Caki2 (cell line): Measurements from ENCODE around the gene CHST3. TPM values are rescaled to one million over a fixed set of nuclear protein-coding genes. Genes with fewer than 3 reads are reported as not detected.
"Not testable (repeated sequence)": the region's sequence is repeated elsewhere in the genome, so short reads cannot be mapped to it uniquely, and the experiment has no call there.

Experiments used
- DNase-seq: peaks from one replicate; pipeline ENCODE4 v3.0.0-alpha.2; 2015; ENCODE audit warnings: low read depth
- in situ Hi-C: cut with HindIII; loops from 2 replicates; pipeline ENCODE4 v1.10.0; 2016; ENCODE audit warnings: low sequenced_read_pairs, low pct_unique_long_range_greater_than_20kb, mixed read lengths
- total RNA-seq: library from RNA; depleted of rRNA; stranded (reverse); fragments of >200 nt; shearing (Covaris generic); gene quantifications from 2 replicates; pipeline ENCODE4 v1.2.3, GENCODE V29; 2014; ENCODE audit warnings: low replicate concordance

The CHST3 gene
- total RNA-seq, 1 experiment from 2014 or later: 45.2 TPM

DNA sequence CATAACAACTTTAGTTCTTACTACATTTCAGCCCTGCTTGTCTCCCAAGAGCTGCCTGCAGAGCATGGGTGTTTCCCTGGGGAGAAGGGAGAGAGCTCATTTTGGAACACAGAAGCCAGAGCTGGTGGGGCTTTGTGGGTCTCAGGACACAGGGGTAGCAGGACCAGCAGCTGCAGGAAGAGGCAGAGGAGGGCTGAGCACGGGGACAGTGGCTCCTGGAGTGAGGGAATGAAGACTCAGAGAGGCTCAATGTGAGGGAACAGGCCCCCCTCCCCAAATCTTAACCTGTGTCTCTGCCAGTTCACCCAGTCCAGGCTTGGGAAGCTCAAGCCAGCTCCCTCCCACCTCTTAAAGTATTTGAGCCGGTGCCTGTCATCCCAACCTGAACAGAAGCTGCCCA lies 50.0 kb downstream of the CHST3 start:
- in situ Hi-C loops: no loop called here

DNA sequence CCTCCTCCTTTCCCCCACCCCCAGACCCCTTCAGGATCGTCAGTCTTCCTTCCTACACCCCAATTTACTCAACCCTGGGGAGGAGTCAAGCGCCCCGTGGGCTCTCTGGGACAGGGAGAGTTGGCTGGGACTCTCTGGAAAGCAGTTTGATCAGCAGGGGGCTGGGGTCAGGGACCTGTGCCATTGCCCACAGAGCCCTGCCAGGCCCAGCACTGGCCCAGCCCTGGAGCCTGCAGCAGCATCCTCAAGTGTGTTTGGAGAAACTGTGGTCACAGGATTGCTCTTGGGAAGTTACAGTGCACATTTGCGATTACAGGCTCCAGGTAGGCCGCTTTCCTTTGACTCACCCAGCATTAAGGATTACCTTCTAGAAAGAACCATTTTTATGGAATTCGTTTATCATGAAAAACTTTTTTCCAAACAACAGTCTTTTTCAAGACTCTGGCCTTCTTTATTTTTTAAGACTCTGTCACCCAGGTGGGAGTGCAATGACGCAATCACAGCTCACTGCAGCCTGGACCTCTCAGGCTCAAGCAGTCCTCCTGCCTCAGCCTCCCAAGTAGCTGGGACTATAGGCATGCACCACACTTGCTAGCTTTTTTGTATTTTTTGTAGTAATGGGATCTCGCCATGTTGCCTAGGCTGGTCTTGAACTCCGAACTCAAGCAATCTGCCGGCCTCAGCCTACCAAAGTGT lies 50.7 kb downstream of the CHST3 start:
- no peak for DNase-seq
- in situ Hi-C loops: no loop called here

More for the DNA sequence above, 50.0 kb downstream of the CHST3 start:
- no peak for DNase-seq

GRCh38 chr10:72015841-72016240 lies 51.6 kb downstream of the CHST3 start:
- in situ Hi-C loops: no loop called here
- no peak for DNase-seq

DNA sequence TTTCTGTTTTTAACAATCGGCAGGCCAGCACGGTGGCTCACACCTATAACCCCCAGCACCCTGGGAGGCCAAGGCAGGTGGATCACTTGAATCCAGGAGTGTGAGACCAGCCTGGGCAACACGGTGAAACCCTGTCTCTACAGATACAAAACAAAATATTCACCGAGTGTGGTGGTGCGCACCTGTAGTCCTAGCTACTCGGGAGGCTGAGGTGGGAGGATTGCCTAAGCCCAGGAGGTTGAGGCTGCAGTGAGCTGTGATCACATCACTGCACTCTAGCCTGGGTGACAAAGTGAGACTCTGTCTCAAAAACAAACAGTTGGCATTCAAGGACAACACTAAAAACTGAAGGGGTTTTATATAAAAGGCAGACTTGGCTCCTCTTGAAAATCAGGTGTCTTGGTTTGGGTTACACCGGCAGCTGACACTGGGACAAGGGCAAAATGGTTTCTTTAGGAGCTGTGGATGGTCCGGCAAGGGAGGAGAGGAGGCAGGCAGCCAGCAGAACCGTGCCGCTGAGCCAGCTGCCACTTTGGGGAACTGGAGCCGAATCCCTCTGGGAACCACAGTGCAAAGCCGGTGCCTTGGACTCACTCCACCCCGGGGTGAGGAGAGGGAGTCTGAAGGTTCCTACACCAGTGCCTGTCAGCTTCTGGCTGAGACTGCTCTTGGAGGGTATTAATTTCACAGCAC lies 52.6 kb downstream of the CHST3 start:
- in situ Hi-C loops: no loop called here

DNA sequence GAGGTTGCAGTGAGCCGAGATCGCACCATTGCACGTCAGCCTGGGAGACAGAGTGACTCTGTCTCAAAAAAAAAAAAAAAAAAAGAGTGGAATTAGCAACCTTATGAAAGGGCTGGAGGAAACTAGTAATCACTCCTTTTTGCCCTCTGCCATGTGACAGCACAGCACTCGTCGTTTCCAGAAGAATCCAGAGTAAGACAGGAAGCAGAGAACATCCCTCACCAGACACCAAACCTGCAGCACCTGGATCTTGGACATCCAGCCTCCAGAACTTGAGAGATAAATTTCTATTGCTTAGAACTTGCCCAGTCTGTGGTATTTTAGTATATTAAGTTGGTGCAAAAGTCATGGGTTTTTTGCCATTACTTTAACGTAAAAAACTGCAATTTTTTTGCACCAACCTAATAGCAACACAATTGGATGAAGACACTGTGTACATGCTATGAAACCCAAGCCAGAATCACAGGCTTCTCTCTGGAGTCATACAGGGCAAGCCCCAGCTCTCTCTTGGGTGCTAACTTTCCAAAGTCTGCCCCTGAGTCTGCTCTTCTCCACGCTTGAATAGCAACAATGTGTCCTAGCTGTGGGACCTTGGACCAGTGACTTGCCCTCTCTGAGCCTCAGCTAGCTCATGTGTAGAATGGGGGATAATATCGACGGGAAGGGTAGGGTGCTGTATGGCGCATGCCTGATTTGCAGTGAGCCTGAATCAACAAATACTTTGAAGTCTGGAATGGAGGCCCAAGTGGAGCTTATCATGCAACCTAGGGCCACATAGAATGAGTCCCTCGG lies 55.1 kb downstream of the CHST3 start:
- in situ Hi-C loops: no loop called here

More for the DNA sequence above, 52.6 kb downstream of the CHST3 start:
- no peak for DNase-seq

DNA sequence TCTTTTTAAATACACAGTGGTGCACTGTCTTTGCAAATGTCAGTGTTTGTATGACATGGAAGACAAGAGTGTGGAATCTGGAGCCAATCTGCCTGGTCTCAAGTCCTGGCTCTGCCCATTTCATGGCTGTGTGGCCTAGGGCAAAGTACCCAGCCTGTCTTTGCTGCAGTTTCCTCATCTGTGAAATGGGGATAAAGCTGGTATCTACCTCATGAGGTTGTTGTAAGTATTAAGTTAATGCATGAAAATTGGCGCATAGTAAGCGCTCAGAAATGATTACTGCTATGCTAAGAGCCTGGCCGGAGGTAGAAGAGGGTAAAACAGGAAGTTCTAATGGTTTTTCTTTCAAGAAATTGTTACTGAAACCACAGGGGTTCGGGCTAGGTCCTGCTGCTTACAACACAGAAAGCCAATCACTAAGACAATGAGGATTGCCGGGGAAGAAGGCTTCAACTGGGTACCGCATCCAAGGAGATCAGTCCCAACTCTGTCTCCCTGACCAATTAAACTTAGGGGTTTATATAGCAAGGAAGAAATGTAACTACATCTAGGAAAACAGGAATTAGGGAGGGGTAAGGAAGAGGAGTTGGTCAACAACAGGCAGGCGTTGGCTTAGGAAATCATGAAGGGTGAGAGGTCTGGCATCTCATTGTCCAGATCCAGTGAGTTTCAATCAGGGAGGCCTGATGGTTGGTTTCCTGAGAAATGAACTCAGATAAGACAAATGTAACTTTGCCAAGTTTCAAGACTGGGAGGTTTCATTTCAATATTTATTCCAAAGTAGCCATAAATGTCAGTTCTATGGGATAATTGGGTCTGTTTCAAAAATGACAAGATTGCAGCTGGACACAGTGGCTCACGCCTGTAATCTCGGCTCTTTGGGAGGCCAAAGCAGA lies 57.0 kb downstream of the CHST3 start:
- in situ Hi-C loops: no loop called here
- no peak for DNase-seq

More for the DNA sequence above, 55.1 kb downstream of the CHST3 start:
- DNase-seq: no peak

DNA sequence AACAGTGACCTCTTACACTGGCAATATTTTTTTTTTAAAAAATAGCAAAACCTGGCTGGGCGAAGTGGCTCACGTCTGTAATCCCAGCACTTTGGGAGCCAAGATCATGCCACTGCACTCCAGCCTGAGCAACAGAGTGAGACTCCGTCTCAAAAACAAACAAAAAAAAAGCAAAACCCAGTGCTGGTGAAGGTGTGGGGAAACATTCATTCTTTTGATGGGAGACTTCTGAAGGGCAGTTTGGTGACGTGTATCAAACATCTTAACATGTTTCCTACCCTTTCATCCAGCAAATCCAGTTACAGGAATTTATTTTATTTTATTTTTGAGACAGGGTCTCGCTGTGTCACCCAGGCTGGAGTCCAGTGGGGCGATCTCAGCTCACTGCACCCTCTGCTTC lies 58.0 kb downstream of the CHST3 start:
- no peak for DNase-seq
- in situ Hi-C loops: no loop called here

- in situ Hi-C loops: no loop called here
- DNase-seq: no peak
Measured at GRCh38 chr10:72024596-72024995, 60.4 kb downstream of the CHST3 start.

- in situ Hi-C loops: no loop called here
- no peak for DNase-seq
Measured at GRCh38 chr10:72025400-72025799, 61.2 kb downstream of the CHST3 start.

- no peak for DNase-seq
- in situ Hi-C loops: no loop called here
Measured at GRCh38 chr10:72025832-72026231, 61.6 kb downstream of the CHST3 start.

GRCh38 chr10:72026278-72027111 lies 62.3 kb downstream of the CHST3 start:
- in situ Hi-C loops: no loop called here
- no peak for DNase-seq

- in situ Hi-C loops: no loop called here
- DNase-seq: peak; percentile 30
Measured at GRCh38 chr10:72027498-72027897, 63.3 kb downstream of the CHST3 start.

GRCh38 chr10:72029414-72029813 lies 65.2 kb downstream of the CHST3 start:
- no peak for DNase-seq
- in situ Hi-C loops: no loop called here

GRCh38 chr10:72030762-72031543 lies 66.8 kb downstream of the CHST3 start:
- in situ Hi-C loops: no loop called here
- DNase-seq: no peak

GRCh38 chr10:72031706-72032105 lies 67.5 kb downstream of the CHST3 start:
- in situ Hi-C loops: no loop called here
- DNase-seq: no peak

DNA sequence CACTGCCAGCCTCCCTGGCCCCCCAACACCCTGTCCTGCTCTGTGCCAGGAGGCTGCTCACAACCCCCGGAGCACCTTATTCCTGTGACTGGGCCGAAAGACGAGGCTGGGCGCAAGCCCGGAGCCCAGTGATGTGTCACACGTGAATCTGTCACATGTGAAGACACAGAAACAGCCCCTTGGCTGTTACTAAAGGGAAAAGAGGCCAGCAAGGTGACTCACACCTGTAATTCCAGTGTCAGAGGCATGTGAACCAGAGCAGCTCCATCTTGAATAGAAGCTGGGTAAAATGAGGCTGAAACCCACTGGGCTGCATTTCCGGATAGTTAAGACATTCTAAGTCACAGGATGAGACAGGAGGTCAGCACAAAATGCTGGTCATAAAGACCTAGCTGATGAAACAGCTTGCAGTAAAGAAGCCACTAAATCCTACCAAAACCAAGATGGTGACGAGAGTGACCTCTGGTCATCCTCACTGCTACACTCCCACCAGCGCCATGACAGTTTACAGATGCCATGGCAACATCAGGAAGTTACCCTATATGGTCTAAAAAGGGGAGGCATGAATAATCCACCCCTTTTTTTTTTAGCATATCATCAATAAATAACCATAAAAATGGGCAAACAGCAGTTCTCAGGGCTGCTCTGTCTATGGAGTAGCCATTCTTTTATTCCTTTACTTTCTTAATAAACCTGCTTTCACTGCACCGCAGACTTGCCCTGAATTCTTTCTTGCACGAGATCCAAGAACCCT lies 68.4 kb downstream of the CHST3 start:
- DNase-seq, in situ Hi-C loops: not testable (repeated sequence)
